Duodenal mucosa (tissue), 2 donors: ENCODE results near the gene COL6A5.

Experiments used
- H3K27ac ChIP-seq: one replicate; pipeline ENCODE4 v1.7.0; 2013; ENCODE audit warnings: low read depth, low read length
- H3K27me3 ChIP-seq, 2 donors: one replicate each; pipeline ENCODE4 v1.7.0; 2013; ENCODE audit warnings: low read length in 2 of 2, control low read depth in 1 of 2; ENCODE audit not compliant: insufficient read depth in 2 of 2, control insufficient read depth in 1 of 2
- H3K36me3 ChIP-seq, 2 donors: one replicate each; pipeline ENCODE4 v1.7.0; 2013; ENCODE audit warnings: low read length in 2 of 2, control low read depth in 1 of 2; ENCODE audit not compliant: insufficient read depth in 2 of 2, control insufficient read depth in 1 of 2
- H3K4me1 ChIP-seq, 2 donors: one replicate each; pipeline ENCODE4 v1.7.0; 2013; ENCODE audit warnings: low read length in 2 of 2, control low read depth in 1 of 2; ENCODE audit not compliant: insufficient read depth in 2 of 2, control insufficient read depth in 1 of 2
- H3K4me3 ChIP-seq, 2 donors: one replicate each; pipeline ENCODE4 v1.7.0; 2013; ENCODE audit warnings: low read length in 2 of 2, low read depth in 1 of 2
- H3K9ac ChIP-seq, 2 donors: one replicate each; pipeline ENCODE4 v1.7.0; 2013; ENCODE audit warnings: low read length in 2 of 2, low read depth in 1 of 2
- H3K9me3 ChIP-seq, 2 donors: one replicate each; pipeline ENCODE4 v1.7.0; 2013; ENCODE audit warnings: low read length in 2 of 2, control low read depth in 1 of 2; ENCODE audit not compliant: control insufficient read depth in 1 of 2

The COL6A5 gene

GRCh38 chr3:130383424-130383823 is 38.0 kb downstream of the COL6A5 start:
- no peaks in the 10 kb centered on the region for H3K4me1 ChIP-seq
- no peak overlapping the region for H3K27ac ChIP-seq
- H3K36me3 ChIP-seq: no peaks in the 10 kb centered on the region
- no peak overlapping the region for H3K9ac ChIP-seq
- H3K27me3 ChIP-seq: no peaks in the 10 kb centered on the region
- no peak overlapping the region for H3K4me3 ChIP-seq
- H3K9me3 ChIP-seq: no peaks in the 10 kb centered on the region

- Histone ChIP-seq H3K27me3 (no peaks in the 10 kb centered on the region), H3K27ac (no peak overlapping the region), H3K4me3 (no peak overlapping the region), H3K9ac (no peak overlapping the region), H3K36me3 (no peaks in the 10 kb centered on the region), H3K9me3 (no peaks in the 10 kb centered on the region), H3K4me1 (no peaks in the 10 kb centered on the region)
These were observed 39.1 kb downstream of the COL6A5 start for GRCh38 chr3:130384476-130385025.

GRCh38 chr3:130386604-130387263 is 41.3 kb downstream of the COL6A5 start:
- no peak overlapping the region for H3K9ac ChIP-seq
- H3K4me1 ChIP-seq: no peaks in the 10 kb centered on the region
- no peak overlapping the region for H3K27ac ChIP-seq
- H3K27me3 ChIP-seq: no peaks in the 10 kb centered on the region
- H3K9me3 ChIP-seq: no peaks in the 10 kb centered on the region
- H3K4me3 ChIP-seq: no peak overlapping the region
- no peaks in the 10 kb centered on the region for H3K36me3 ChIP-seq

GRCh38 chr3:130389743-130390478 is 44.4 kb downstream of the COL6A5 start:
- Histone ChIP-seq H3K4me3 (no peak overlapping the region), H3K4me1 (no peaks in the 10 kb centered on the region), H3K36me3 (no peaks in the 10 kb centered on the region), H3K27ac (no peak overlapping the region), H3K27me3 (no peaks in the 10 kb centered on the region), H3K9ac (no peak overlapping the region), H3K9me3 (no peaks in the 10 kb centered on the region)

GRCh38 chr3:130392266-130392665 is 46.8 kb downstream of the COL6A5 start:
- H3K36me3 ChIP-seq: no peaks in the 10 kb centered on the region
- H3K27ac ChIP-seq: no peak overlapping the region
- no peaks in the 10 kb centered on the region for H3K9me3 ChIP-seq
- no peak overlapping the region for H3K4me3 ChIP-seq
- no peaks in the 10 kb centered on the region for H3K27me3 ChIP-seq
- H3K4me1 ChIP-seq: no peaks in the 10 kb centered on the region
- no peak overlapping the region for H3K9ac ChIP-seq

- Histone ChIP-seq H3K9ac (no peak overlapping the region), H3K9me3 (no peaks in the 10 kb centered on the region), H3K4me3 (no peak overlapping the region), H3K36me3 (no peaks in the 10 kb centered on the region), H3K27me3 (no peaks in the 10 kb centered on the region), H3K4me1 (no peaks in the 10 kb centered on the region), H3K27ac (no peak overlapping the region)
These were observed 48.1 kb downstream of the COL6A5 start for GRCh38 chr3:130393594-130393993.

GRCh38 chr3:130395331-130395730 is 49.9 kb downstream of the COL6A5 start:
- Histone ChIP-seq H3K36me3 (no peaks in the 10 kb centered on the region), H3K27ac (no peak overlapping the region), H3K9ac (no peak overlapping the region), H3K9me3 (no peaks in the 10 kb centered on the region), H3K4me3 (no peak overlapping the region), H3K4me1 (no peaks in the 10 kb centered on the region), H3K27me3 (no peaks in the 10 kb centered on the region)

GRCh38 chr3:130395916-130396315 is 50.4 kb downstream of the COL6A5 start:
- no peaks in the 10 kb centered on the region for H3K9me3 ChIP-seq
- H3K27ac ChIP-seq: no peak overlapping the region
- H3K27me3 ChIP-seq: no peaks in the 10 kb centered on the region
- no peak overlapping the region for H3K9ac ChIP-seq
- no peaks in the 10 kb centered on the region for H3K36me3 ChIP-seq
- no peak overlapping the region for H3K4me3 ChIP-seq
- no peaks in the 10 kb centered on the region for H3K4me1 ChIP-seq

GRCh38 chr3:130404401-130404800 is 58.9 kb downstream of the COL6A5 start:
- Histone ChIP-seq H3K27me3 (no peaks in the 10 kb centered on the region), H3K27ac (no peak overlapping the region), H3K9me3 (peaks cover 0 to 2% of the 10 kb centered on the region in 2 donors)

GRCh38 chr3:130405956-130406355 is 60.5 kb downstream of the COL6A5 start:
- H3K36me3 ChIP-seq: no peaks in the 10 kb centered on the region
- H3K27me3 ChIP-seq: no peaks in the 10 kb centered on the region

More at GRCh38 chr3:130404401-130404800, 58.9 kb downstream of the COL6A5 start:
- no peak overlapping the region for H3K9ac ChIP-seq
- no peak overlapping the region for H3K4me3 ChIP-seq
- no peaks in the 10 kb centered on the region for H3K4me1 ChIP-seq
- no peaks in the 10 kb centered on the region for H3K36me3 ChIP-seq

More at GRCh38 chr3:130405956-130406355, 60.5 kb downstream of the COL6A5 start:
- Histone ChIP-seq H3K9me3 (peaks cover 0 to 2% of the 10 kb centered on the region in 2 donors), H3K4me1 (no peaks in the 10 kb centered on the region), H3K9ac (no peak overlapping the region), H3K4me3 (no peak overlapping the region), H3K27ac (no peak overlapping the region)
